ENCODE data around the gene PSMA6. TPM values are rescaled to one million over a fixed set of nuclear protein-coding genes. Genes with fewer than 3 reads are reported as not detected.

The PSMA6 gene
- total RNA-seq, 1 donor from 2014 or later = 157 TPM

DNA sequence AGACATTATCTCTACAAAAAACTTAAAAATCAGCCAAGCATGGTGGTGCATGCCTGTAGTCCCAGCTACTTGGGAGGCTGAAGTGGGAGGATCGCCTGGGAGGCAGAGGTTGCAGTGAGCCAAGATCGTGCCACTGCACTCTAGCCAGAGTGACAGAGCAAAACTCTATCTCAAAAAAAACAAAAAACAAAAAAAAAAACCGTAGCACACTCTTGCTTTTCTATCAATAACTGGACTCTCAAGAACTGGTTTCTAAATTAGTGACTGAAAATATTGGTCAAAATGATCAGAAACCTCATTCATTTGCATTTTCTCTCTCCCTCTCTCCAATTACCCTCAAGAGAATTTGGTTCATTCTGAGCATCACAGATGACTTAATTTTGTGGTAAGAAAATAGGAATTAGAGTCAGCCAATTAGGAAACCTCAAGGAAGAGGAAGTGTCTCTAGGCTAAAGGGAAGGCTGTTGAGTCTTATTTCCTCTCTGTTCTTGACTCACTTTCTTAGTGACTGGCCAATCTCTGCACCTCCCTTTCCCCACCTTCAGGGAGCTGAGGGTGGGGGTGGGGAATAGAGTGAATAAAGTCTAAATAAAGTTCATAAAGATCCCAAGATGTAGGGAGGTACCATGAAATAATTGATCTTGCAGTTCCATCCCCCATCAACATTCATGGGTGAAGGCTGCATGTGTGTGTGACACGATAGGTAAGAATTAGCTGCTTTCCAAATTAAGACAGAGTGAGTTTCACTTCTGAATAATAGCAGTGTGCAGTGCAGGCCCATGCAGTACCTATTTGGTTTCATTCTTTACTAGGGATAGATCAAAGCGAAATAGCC lies 6.8 kb upstream of the PSMA6 start:
- intact Hi-C loops (cut with DNase I) = no loop called here
- Histone ChIP-seq H3K9me3 (no peaks in the 10 kb centered on the region), H3K4me3 (no peak overlapping the region), H3K27ac (peak overlapping the region; percentile 51), H3K27me3 (no peaks in the 10 kb centered on the region), H3K4me1 (peaks cover 4% of the 10 kb centered on the region), H3K36me3 (peaks cover 5% of the 10 kb centered on the region)
- no peak for DNase-seq
- ATAC-seq = peak; percentile 88
- TF ChIP-seq, protein P1, sequence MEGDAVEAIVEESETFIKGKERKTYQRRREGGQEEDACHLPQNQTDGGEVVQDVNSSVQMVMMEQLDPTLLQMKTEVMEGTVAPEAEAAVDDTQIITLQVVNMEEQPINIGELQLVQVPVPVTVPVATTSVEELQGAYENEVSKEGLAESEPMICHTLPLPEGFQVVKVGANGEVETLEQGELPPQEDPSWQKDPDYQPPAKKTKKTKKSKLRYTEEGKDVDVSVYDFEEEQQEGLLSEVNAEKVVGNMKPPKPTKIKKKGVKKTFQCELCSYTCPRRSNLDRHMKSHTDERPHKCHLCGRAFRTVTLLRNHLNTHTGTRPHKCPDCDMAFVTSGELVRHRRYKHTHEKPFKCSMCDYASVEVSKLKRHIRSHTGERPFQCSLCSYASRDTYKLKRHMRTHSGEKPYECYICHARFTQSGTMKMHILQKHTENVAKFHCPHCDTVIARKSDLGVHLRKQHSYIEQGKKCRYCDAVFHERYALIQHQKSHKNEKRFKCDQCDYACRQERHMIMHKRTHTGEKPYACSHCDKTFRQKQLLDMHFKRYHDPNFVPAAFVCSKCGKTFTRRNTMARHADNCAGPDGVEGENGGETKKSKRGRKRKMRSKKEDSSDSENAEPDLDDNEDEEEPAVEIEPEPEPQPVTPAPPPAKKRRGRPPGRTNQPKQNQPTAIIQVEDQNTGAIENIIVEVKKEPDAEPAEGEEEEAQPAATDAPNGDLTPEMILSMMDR (IDR thresholded peaks at IDR 0.05) = no peak

DNA sequence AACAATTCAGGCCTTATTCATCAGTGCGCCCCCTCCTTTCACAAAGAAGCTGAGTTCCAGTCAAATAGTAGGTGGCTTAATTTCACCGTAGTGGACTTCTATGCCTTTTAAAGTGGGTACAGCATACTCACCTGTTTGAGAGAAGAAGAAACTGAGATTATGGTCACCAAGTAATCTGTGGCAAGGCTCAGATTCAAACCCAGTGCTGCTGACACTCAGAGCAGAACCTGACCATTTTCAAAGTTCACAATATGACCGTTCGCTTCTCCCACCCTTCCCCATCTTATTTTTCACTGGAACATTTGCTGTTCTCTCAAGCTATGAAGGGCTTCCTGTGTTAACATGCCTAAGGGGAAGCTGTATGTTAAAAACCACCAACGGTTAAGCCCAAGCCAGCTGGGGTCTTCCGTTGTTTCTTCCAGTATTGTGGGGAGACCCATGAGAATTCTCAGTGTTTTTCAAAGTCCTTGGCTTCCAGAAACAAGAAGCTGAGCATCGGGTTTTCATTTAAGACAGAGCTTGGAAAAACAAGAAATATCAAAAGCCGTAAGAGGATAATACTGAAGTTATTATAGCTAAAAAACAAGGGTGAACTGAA lies 6.1 kb upstream of the PSMA6 start:
- no peak for DNase-seq
- Histone ChIP-seq H3K27ac (peak overlapping the region; percentile 51), H3K9me3 (no peaks in the 10 kb centered on the region), H3K36me3 (peaks cover 5% of the 10 kb centered on the region), H3K27me3 (no peaks in the 10 kb centered on the region), H3K4me1 (peaks cover 4% of the 10 kb centered on the region), H3K4me3 (no peak overlapping the region)
- TF ChIP-seq, protein P1 (IDR thresholded peaks at IDR 0.05) = no peak
- intact Hi-C loops (cut with DNase I) = no loop called here
- ATAC-seq = no peak

- Histone ChIP-seq H3K4me3 (no peak overlapping the region), H3K4me1 (peaks cover 4% of the 10 kb centered on the region), H3K9me3 (no peaks in the 10 kb centered on the region), H3K27ac (peak overlapping the region; percentile 51), H3K27me3 (no peaks in the 10 kb centered on the region), H3K36me3 (peaks cover 5% of the 10 kb centered on the region)
- ATAC-seq = peak; percentile 72
- no peak for DNase-seq
- intact Hi-C loops (cut with DNase I) = no loop called here
- TF ChIP-seq, protein P1 (IDR thresholded peaks at IDR 0.05) = no peak
Observed at GRCh38 chr14:35286707-35287106, 5.5 kb upstream of the PSMA6 start.

DNA sequence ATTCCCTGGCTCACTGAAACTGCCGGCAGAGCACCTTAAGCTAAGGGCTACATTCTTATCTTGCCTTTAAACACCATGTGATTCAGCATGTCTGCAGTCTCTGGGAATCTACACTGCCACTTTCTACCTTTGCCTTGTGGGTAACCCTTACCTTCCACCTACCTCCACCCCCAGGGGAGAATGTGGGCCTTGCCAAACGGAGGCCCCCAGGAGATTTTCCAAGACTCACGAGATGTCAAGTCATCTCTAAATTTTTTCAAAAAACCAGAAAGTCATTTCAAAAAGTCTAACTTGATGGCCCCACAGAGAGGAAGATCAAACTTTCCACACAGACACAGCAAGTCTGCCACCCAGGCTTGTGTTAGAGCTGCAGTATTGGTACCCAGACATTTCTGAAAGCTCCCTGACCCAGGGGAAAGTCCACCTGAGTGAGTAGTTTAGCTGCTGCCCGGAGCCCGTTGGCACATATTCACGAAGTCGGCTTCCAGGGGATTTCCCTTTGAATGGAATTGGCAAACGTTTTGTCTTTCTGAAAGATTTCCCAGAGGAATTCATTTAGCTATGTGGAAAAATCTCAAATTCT lies 4.7 kb upstream of the PSMA6 start:
- Histone ChIP-seq H3K36me3 (peaks cover under 1% of the 10 kb centered on the region), H3K27ac (no peak overlapping the region), H3K9me3 (no peaks in the 10 kb centered on the region), H3K27me3 (no peaks in the 10 kb centered on the region), H3K4me1 (peaks cover 4% of the 10 kb centered on the region), H3K4me3 (no peak overlapping the region)
- TF ChIP-seq, protein P1 (IDR thresholded peaks at IDR 0.05) = no peak
- ATAC-seq = no peak
- intact Hi-C loops (cut with DNase I) = no loop called here
- DNase-seq = no peak

DNA sequence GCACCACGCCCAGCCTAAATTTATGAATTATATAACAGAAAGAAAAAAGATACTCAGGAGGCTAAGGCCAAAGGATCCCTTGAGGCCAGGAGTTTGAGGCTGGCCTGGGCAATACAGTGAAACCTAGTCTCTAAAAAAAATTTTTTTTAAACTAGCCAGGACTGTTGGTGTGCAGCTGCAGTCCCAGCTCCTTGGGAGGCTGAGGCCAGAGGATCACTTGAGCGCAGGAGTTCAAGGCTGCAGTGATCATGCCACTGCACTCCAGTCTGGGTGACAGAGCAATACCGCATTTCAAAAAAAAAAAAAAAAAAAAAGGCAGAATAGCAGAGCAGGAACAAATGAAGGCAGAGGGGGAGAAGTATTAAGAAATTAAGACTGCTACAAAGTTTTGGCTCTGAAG lies 2.6 kb upstream of the PSMA6 start:
- H3K4me3 ChIP-seq = no peak overlapping the region
- TF ChIP-seq, protein P1 (IDR thresholded peaks at IDR 0.05) = no peak
- ATAC-seq (no peak), DNase-seq (no peak)
- no peaks in the 10 kb centered on the region for H3K9me3 ChIP-seq
- no peak overlapping the region for H3K27ac ChIP-seq
- H3K27me3 ChIP-seq = no peaks in the 10 kb centered on the region
- peaks cover 14% of the 10 kb centered on the region for H3K4me1 ChIP-seq
- intact Hi-C loops (cut with DNase I) = loop anchor here (10.0 kb wide), 1 partner anchor 115 kb away; the partner anchor contains the start of gene NFKBIA
- H3K36me3 ChIP-seq = no peaks in the 10 kb centered on the region

Measured in upper lobe of right lung (tissue), 1 donor.